ENCODE measurements around the gene DNAI1.

- TF ChIP-seq CTCF (optimal IDR thresholded peaks at IDR 0.05 in 1 of 3, IDR thresholded peaks at IDR 0.05 in 1 of 3, conservative IDR thresholded peaks at IDR 0.05 in 1 of 3; ENCODE audit: extremely low read depth in 1 of 3, insufficient read depth in 2 of 3, low read length in 3 of 3) = no peak
- no peak for TF ChIP-seq EZH2 (IDR thresholded peaks at IDR 0.05; ENCODE audit: low read length)
Observed at GRCh38 chr9:34502471-34502870, 43.9 kb downstream of the DNAI1 start.
